ENCODE results near the gene FAM83G.
"Not testable (repeated sequence)": the region's sequence is repeated elsewhere in the genome, so short reads cannot be mapped to it uniquely, and the experiment has no call there.

Gene FAM83G

GRCh38 chr17:19004421-19005136 lies at the start of gene FAM83G:
FAM83G (minus strand) TSS chr17:19004764; CDS start chr17:19004041, 723 bp downstream.
- DNase-seq (ENCODE audit: low read depth) = no peak
- TF ChIP-seq CTCF (IDR thresholded peaks at IDR 0.05; ENCODE audit: control insufficient read depth, insufficient read depth, low read depth, low read length, missing control alignments) = no peak
- peak within 1 kb of the TSS; percentile 70 for H3K4me3 ChIP-seq (ENCODE audit: control insufficient read depth, low read depth, low read length)

- not testable (repeated sequence) for H3K4me3 ChIP-seq (ENCODE audit: control insufficient read depth, low read depth, low read length); DNase-seq (ENCODE audit: low read depth)
These were observed 44.3 kb upstream of the FAM83G start for GRCh38 chr17:19048826-19049225.

- not testable (repeated sequence) for DNase-seq (ENCODE audit: low read depth); H3K4me3 ChIP-seq (ENCODE audit: control insufficient read depth, low read depth, low read length)
These were observed 42.9 kb upstream of the FAM83G start for GRCh38 chr17:19047510-19047909.

GRCh38 chr17:19046782-19047375 lies 42.3 kb upstream of the FAM83G start, which contains the start of gene GRAP:
GRAP (minus strand) TSS chr17:19046957; CDS start chr17:19046926, 31 bp downstream.
- DNase-seq (ENCODE audit: low read depth); H3K4me3 ChIP-seq (ENCODE audit: control insufficient read depth, low read depth, low read length): not testable (repeated sequence)

GRCh38 chr17:19044643-19045042 lies 40.1 kb upstream of the FAM83G start:
- not testable (repeated sequence) for H3K4me3 ChIP-seq (ENCODE audit: control insufficient read depth, low read depth, low read length); DNase-seq (ENCODE audit: low read depth)

- DNase-seq (ENCODE audit: low read depth); H3K4me3 ChIP-seq (ENCODE audit: control insufficient read depth, low read depth, low read length): not testable (repeated sequence)
These were observed 38.5 kb upstream of the FAM83G start for GRCh38 chr17:19043032-19043431.

GRCh38 chr17:19042369-19042768 lies 37.8 kb upstream of the FAM83G start:
- DNase-seq (ENCODE audit: low read depth); H3K4me3 ChIP-seq (ENCODE audit: control insufficient read depth, low read depth, low read length): not testable (repeated sequence)

GRCh38 chr17:19041871-19042270 lies 37.3 kb upstream of the FAM83G start:
- DNase-seq (ENCODE audit: low read depth); H3K4me3 ChIP-seq (ENCODE audit: control insufficient read depth, low read depth, low read length): not testable (repeated sequence)

GRCh38 chr17:19040350-19040749 lies 35.8 kb upstream of the FAM83G start:
- not testable (repeated sequence) for H3K4me3 ChIP-seq (ENCODE audit: control insufficient read depth, low read depth, low read length); DNase-seq (ENCODE audit: low read depth)

- DNase-seq (ENCODE audit: low read depth); H3K4me3 ChIP-seq (ENCODE audit: control insufficient read depth, low read depth, low read length): not testable (repeated sequence)
These were observed 34.2 kb upstream of the FAM83G start for GRCh38 chr17:19038730-19039129.

- not testable (repeated sequence) for H3K4me3 ChIP-seq (ENCODE audit: control insufficient read depth, low read depth, low read length); DNase-seq (ENCODE audit: low read depth)
These were observed 33.4 kb upstream of the FAM83G start for GRCh38 chr17:19038007-19038406.

- H3K4me3 ChIP-seq (ENCODE audit: control insufficient read depth, low read depth, low read length) = not testable (repeated sequence)
These were observed 33.0 kb upstream of the FAM83G start for GRCh38 chr17:19037547-19037946.

GRCh38 chr17:19036186-19036585 lies 31.6 kb upstream of the FAM83G start:
- not testable (repeated sequence) for DNase-seq (ENCODE audit: low read depth); H3K4me3 ChIP-seq (ENCODE audit: control insufficient read depth, low read depth, low read length)

More at GRCh38 chr17:19037547-19037946, 33.0 kb upstream of the FAM83G start:
- not testable (repeated sequence) for DNase-seq (ENCODE audit: low read depth)

- not testable (repeated sequence) for H3K4me3 ChIP-seq (ENCODE audit: control insufficient read depth, low read depth, low read length); DNase-seq (ENCODE audit: low read depth)
These were observed 27.9 kb upstream of the FAM83G start for GRCh38 chr17:19032377-19032988.

Data from AG09309 (cell line).